Left renal cortex interstitium (tissue), 4 donors: ENCODE data around the gene HNRNPCL4. TPM values are rescaled to one million over a fixed set of nuclear protein-coding genes. Genes with fewer than 3 reads are reported as not detected.
"Not testable (repeated sequence)": the region's sequence is repeated elsewhere in the genome, so short reads cannot be mapped to it uniquely, and the experiment has no call there.

Experiments used
- DNase-seq, 4 donors: peaks; one replicate each; pipeline ENCODE4 v3.0.0-alpha.2; 2013; ENCODE audit warnings: low read depth in 4 of 4, low spot score in 2 of 4, missing footprints in 1 of 4
- polyA plus RNA-seq, 4 donors: library from polyadenylated mRNA; unstranded; fragments of 120-200 nt; gene quantifications; one replicate each; pipeline ENCODE4 v1.2.1, GENCODE V29; 2013; ENCODE audit not compliant: insufficient read length in 4 of 4

HNRNPCL4 gene
- under 1 TPM in 3 of 4 donors, not detected in 1; 0.54 to 0.81 (median 0.58) TPM for polyA plus RNA-seq

GRCh38 chr1:13165531-13165930 is at the start of gene HNRNPCL4:
Gene HNRNPCL4, minus strand, starts transcription at chr1:13165631. Its CDS starts 164 bp downstream, at chr1:13165467.
- not testable (repeated sequence) for DNase-seq

GRCh38 chr1:13208712-13209111 is 43.3 kb upstream of the HNRNPCL4 start:
- DNase-seq = not testable (repeated sequence)

DNA sequence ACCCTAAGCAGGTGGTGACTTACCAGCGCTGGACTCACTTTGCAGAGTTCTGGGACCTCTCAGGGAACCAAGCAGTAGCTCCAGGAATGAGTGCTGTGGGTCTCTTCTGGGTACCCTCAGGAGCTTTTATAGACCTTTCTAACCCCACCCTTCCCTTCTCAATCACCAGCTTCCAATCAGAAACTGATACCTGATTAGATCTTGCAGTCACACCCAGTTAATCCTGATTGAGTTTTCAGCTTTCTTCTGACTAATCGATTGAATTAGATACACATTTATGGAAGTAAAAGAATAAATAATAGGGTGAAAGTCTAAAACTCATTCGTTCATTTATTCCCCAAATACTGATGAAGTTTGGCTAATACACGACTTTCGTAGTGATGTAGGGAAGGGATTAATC is 35.9 kb upstream of the HNRNPCL4 start, which contains the start of gene PRAMEF13:
Gene PRAMEF13, minus strand, starts transcription at position 101 of the 400 bp plus-strand sequence. CDS start 1,820 bp downstream, outside the sequence.
- DNase-seq = not testable (repeated sequence)

- not testable (repeated sequence) for DNase-seq
Observed at GRCh38 chr1:13171548-13171947, 6.1 kb upstream of the HNRNPCL4 start, which contains the start of gene PRAMEF9. Gene PRAMEF9, plus strand, starts transcription at chr1:13171848. Its CDS starts 3,433 bp downstream, at chr1:13175281.

- DNase-seq = not testable (repeated sequence)
Observed at GRCh38 chr1:13155909-13156308, 9.5 kb downstream of the HNRNPCL4 start, which contains the start of gene PRAMEF26. Gene PRAMEF26, minus strand, starts transcription at chr1:13156009. Its CDS starts 2,914 bp downstream, at chr1:13153095.

DNA sequence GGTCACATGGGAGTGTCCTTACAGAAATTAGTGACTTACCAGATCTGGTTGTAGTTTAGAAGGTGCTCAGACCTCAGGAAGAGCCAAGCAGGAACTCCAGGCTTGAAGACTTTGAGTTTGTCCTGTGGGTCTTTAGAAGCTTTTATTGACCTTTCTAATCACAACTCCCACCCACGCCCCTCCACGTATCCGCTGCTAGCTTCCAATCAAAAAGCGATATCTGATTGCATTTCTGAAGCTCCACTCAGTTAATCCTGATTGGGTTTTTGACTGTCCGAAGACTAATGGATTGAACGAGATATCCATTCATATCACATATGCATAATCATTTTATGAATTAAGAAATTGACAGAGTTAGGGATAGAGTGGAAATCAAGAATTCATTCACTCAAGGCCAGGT is 48.7 kb downstream of the HNRNPCL4 start, which contains the start of gene HNRNPCL2:
Gene HNRNPCL2, minus strand, starts transcription at position 101 of the 400 bp plus-strand sequence. CDS start 454 bp downstream, outside the sequence.
- DNase-seq = not testable (repeated sequence)

Other genes with a start within 250 kb of the HNRNPCL4 start
- not detected for gene PRAMEF7, start 249.0 kb downstream of the HNRNPCL4 start, polyA plus RNA-seq
- not detected for gene PRAMEF6, start 218.1 kb downstream of the HNRNPCL4 start, polyA plus RNA-seq
- gene PRAMEF27, start 109.1 kb downstream of the HNRNPCL4 start, polyA plus RNA-seq = not detected
- gene HNRNPCL3, start 104.9 kb downstream of the HNRNPCL4 start, polyA plus RNA-seq = not detected
- gene PRAMEF25, start 94.9 kb downstream of the HNRNPCL4 start, polyA plus RNA-seq = not detected
- under 1 TPM in 2 of 4 donors, not detected in 2; 0.21 TPM for gene HNRNPCL2, start 48.8 kb downstream of the HNRNPCL4 start, polyA plus RNA-seq
- not detected for gene PRAMEF26, start 9.6 kb downstream of the HNRNPCL4 start, polyA plus RNA-seq
- gene PRAMEF9, start 6.2 kb upstream of the HNRNPCL4 start, polyA plus RNA-seq = not detected
- not detected for gene PRAMEF13, start 35.8 kb upstream of the HNRNPCL4 start, polyA plus RNA-seq
- gene PRAMEF18, start 60.5 kb upstream of the HNRNPCL4 start, polyA plus RNA-seq = not detected
- not detected for gene PRAMEF5, start 88.6 kb upstream of the HNRNPCL4 start, polyA plus RNA-seq
- not detected for gene PRAMEF8, start 119.5 kb upstream of the HNRNPCL4 start, polyA plus RNA-seq
- gene PRAMEF33, start 137.9 kb upstream of the HNRNPCL4 start, polyA plus RNA-seq = not detected
- not detected for gene PRAMEF15, start 149.9 kb upstream of the HNRNPCL4 start, polyA plus RNA-seq
- not detected for gene PRAMEF14, start 181.5 kb upstream of the HNRNPCL4 start, polyA plus RNA-seq
- not detected for gene PRAMEF19, start 206.3 kb upstream of the HNRNPCL4 start, polyA plus RNA-seq
- not detected for gene PRAMEF17, start 224.0 kb upstream of the HNRNPCL4 start, polyA plus RNA-seq
- gene PRAMEF20, start 244.8 kb upstream of the HNRNPCL4 start, polyA plus RNA-seq = not detected